SK-N-SH (cell line): ENCODE data around the gene TXNRD2.

Experiments
- CTCF ChIP-seq: fragments of 200-600 bp; sonication (generic); IDR thresholded peaks from 2 replicates; pipeline ENCODE4 v1.6.1; 2017; ENCODE audit warnings: antibody characterized with exemption, mild to moderate bottlenecking, moderate library complexity
- EP300 ChIP-seq, 2 experiments: IDR thresholded peaks; 2 replicates each; pipeline versions ENCODE4 v1.4.0 to v1.6.1; 2012; ENCODE audit warnings: borderline replicate concordance in 1 of 2, low read depth in 1 of 2, low read length in 1 of 2
- EZH2phosphoT487 ChIP-seq: fragments of 200-600 bp; sonication (generic); IDR thresholded peaks from 2 replicates; pipeline ENCODE4 v1.6.1; 2017; ENCODE audit warnings: low read depth, mixed run types, mild to moderate bottlenecking, antibody characterized with exemption, moderate library complexity, borderline replicate concordance
- FOXM1 ChIP-seq: IDR thresholded peaks from 2 replicates; pipeline ENCODE4 v1.4.0; 2012; ENCODE audit warnings: low read depth, mild to moderate bottlenecking
- GABPA ChIP-seq: IDR thresholded peaks from 2 replicates; pipeline ENCODE4 v1.4.0; 2012; ENCODE audit warnings: low read depth, mild to moderate bottlenecking
- GATA2 ChIP-seq: sonication (generic); formaldehyde crosslinking; IDR thresholded peaks from 2 replicates; pipeline ENCODE4 v1.5.0; 2020; ENCODE audit warnings: mild to moderate bottlenecking, missing genetic modification reagents
- NFIC ChIP-seq: IDR thresholded peaks from 2 replicates; pipeline ENCODE4 v1.4.0; 2012; ENCODE audit warnings: borderline replicate concordance
- RAD21 ChIP-seq: IDR thresholded peaks from 2 replicates; pipeline ENCODE4 v1.6.1; 2012; ENCODE audit warnings: mild to moderate bottlenecking, low read length
- REST ChIP-seq: IDR thresholded peaks from 2 replicates; pipeline ENCODE4 v1.6.1; 2012; ENCODE audit warnings: mild to moderate bottlenecking, low read depth, low read length, moderate library complexity
- TCF12 ChIP-seq: IDR thresholded peaks from 2 replicates; pipeline ENCODE4 v1.4.0; 2012
- YY1 ChIP-seq: IDR thresholded peaks from 2 replicates; pipeline ENCODE4 v1.4.0; 2012; ENCODE audit warnings: low read depth, mild to moderate bottlenecking
- TF ChIP-seq, protein P1 (sequence below): fragments of 150-350 bp; IDR thresholded peaks from 2 replicates; pipeline ENCODE4 v1.6.1; 2017; ENCODE audit warnings: antibody characterized with exemption, low read length, low read depth, borderline replicate concordance
- TF ChIP-seq, protein P2 (sequence below): IDR thresholded peaks from 2 replicates; pipeline ENCODE4 v1.4.0; 2012; ENCODE audit warnings: low read depth, borderline replicate concordance

DNA sequence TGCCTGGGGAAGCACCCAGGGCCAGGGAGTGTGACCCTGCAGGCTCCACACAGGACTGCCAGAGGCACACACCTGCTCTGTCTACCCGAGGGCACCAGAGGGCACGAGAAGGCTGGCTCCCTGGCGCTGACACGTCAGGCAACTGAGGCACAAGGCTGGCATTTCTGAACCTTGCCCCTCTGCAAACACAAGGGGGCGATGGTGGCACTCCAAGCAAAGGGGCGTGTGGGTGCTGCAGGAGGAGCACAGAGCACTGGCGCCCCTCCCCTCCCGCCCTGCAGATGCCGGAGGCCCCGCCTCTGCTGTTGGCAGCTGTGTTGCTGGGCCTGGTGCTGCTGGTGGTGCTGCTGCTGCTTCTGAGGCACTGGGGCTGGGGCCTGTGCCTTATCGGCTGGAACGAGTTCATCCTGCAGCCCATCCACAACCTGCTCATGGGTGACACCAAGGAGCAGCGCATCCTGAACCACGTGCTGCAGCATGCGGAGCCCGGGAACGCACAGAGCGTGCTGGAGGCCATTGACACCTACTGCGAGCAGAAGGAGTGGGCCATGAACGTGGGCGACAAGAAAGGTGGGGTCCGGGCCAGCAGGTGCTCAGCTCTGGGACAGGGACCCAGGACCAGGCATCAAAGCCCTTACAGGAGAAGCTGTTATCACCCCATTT, 20.8 kb upstream of the TXNRD2 start:
- TF ChIP-seq EZH2phosphoT487 (no peak), CTCF (peak; percentile 69), GATA2 (CRISPR knock-in tag) (no peak), FOXM1 (no peak), YY1 (no peak), TCF12 (no peak), NFIC (no peak), REST (no peak), RAD21 (peak; percentile 69), GABPA (no peak), EP300 (IDR thresholded peaks at IDR 0.05; ENCODE audit: borderline replicate concordance in 1 of 2, low read depth in 1 of 2, low read length in 1 of 2) (no peak)
- TF ChIP-seq, protein P1, sequence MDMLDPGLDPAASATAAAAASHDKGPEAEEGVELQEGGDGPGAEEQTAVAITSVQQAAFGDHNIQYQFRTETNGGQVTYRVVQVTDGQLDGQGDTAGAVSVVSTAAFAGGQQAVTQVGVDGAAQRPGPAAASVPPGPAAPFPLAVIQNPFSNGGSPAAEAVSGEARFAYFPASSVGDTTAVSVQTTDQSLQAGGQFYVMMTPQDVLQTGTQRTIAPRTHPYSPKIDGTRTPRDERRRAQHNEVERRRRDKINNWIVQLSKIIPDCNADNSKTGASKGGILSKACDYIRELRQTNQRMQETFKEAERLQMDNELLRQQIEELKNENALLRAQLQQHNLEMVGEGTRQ: no peak
- TF ChIP-seq, protein P2, sequence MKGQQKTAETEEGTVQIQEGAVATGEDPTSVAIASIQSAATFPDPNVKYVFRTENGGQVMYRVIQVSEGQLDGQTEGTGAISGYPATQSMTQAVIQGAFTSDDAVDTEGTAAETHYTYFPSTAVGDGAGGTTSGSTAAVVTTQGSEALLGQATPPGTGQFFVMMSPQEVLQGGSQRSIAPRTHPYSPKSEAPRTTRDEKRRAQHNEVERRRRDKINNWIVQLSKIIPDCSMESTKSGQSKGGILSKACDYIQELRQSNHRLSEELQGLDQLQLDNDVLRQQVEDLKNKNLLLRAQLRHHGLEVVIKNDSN: no peak
